CD4-positive, alpha-beta T cell (primary cell): ENCODE results near the gene WSB2. TPM values are rescaled to one million over a fixed set of nuclear protein-coding genes. Genes with fewer than 3 reads are reported as not detected.

Experiments
- ATAC-seq: fragments of 200-7000 bp; cut with Tn5 transposase; one replicate; pipeline ENCODE4 v1.10.0; 2022; ENCODE audit warnings: mild to moderate bottlenecking; ENCODE audit not compliant: poor library complexity
- CTCF ChIA-PET: fragments of 350-600 bp; sonication (Branson Sonifier 250); formaldehyde crosslinking; loops from one replicate; lab custom pipeline; 2021; ENCODE audit warnings: antibody characterized with exemption, inconsistent platforms; lab: Charles Lee
- POLR2A ChIA-PET: fragments of 350-600 bp; sonication (Branson Sonifier 250); formaldehyde crosslinking; loops from one replicate; lab custom pipeline; 2021; ENCODE audit warnings: antibody characterized with exemption, inconsistent platforms; lab: Charles Lee
- DNase-seq, 14 experiments: peaks; one replicate each; pipeline ENCODE4 v3.0.0-alpha.2; 2013 to 2020; ENCODE audit warnings: mixed read lengths in 2 of 14
- H3K27ac ChIP-seq, 2 donors: one replicate each; pipeline versions ENCODE4 v1.5.1 to v1.7.0; 2013; ENCODE audit warnings: low read length in 2 of 2, low read depth in 1 of 2, mild to moderate bottlenecking in 1 of 2
- H3K27me3 ChIP-seq, 2 experiments: 1 replicate in 1 of 2; 2 replicates in 1 of 2; pipeline versions ENCODE4 v1.6.1 to v1.7.0; 2013; ENCODE audit warnings: low read length in 2 of 2, control low read depth in 1 of 2, mild to moderate bottlenecking in 1 of 2, moderate library complexity in 1 of 2; ENCODE audit not compliant: insufficient read depth in 2 of 2, control insufficient read depth in 1 of 2
- H3K36me3 ChIP-seq: one replicate; pipeline ENCODE4 v1.6.1; 2013; ENCODE audit warnings: low read length, control low read depth; ENCODE audit not compliant: insufficient read depth
- H3K4me1 ChIP-seq: one replicate; pipeline ENCODE4 v1.6.1; 2013; ENCODE audit warnings: low read length, control low read depth; ENCODE audit not compliant: insufficient read depth
- H3K4me3 ChIP-seq: one replicate; pipeline ENCODE4 v1.5.1; 2013; ENCODE audit warnings: mild to moderate bottlenecking, low read length, moderate library complexity
- H3K9me3 ChIP-seq, 2 experiments: 1 replicate in 1 of 2; 2 replicates in 1 of 2; pipeline versions ENCODE4 v1.6.1 to v1.7.0; 2013; ENCODE audit warnings: low read length in 2 of 2, mild to moderate bottlenecking in 2 of 2, control low read depth in 1 of 2, moderate library complexity in 1 of 2; ENCODE audit not compliant: control insufficient read depth in 1 of 2, insufficient read depth in 1 of 2
- H3K27ac Mint-ChIP-seq: one replicate; pipeline ENCODE4 v1.8.0; 2020; ENCODE audit warnings: mixed read lengths
- H3K27me3 Mint-ChIP-seq: one replicate; pipeline ENCODE4 v1.8.0; 2021; ENCODE audit warnings: mixed read lengths
- H3K36me3 Mint-ChIP-seq: one replicate; pipeline ENCODE4 v1.8.0; 2021; ENCODE audit warnings: low read depth, mixed read lengths
- H3K4me1 Mint-ChIP-seq: one replicate; pipeline ENCODE4 v1.8.0; 2021; ENCODE audit warnings: low read depth, mixed read lengths
- H3K4me3 Mint-ChIP-seq: one replicate; pipeline ENCODE4 v1.8.0; 2020; ENCODE audit warnings: mild to moderate bottlenecking, mixed read lengths
- H3K9me3 Mint-ChIP-seq: one replicate; pipeline ENCODE4 v1.8.0; 2020; ENCODE audit warnings: mixed read lengths
- CTCF ChIP-seq: fragments of 200-600 bp; IDR thresholded peaks from one replicate; pipeline ENCODE4 v1.8.0; 2022; ENCODE audit warnings: antibody characterized with exemption, mild to moderate bottlenecking
- intact Hi-C, 2 experiments: fragments of 100-400 bp; cut with DNase I in 1 of 2; cut with micrococcal nuclease in 1 of 2; formaldehyde crosslinking; loops; one replicate each; pipeline versions ENCODE4 v1.15.1 to v1.9.0; 2023 to 2025; cut with DNase I, micrococcal nuclease
- total RNA-seq, 174 experiments: library from RNA in 2 of 174; stranded (reverse) in 2 of 174; gene quantifications; one replicate each; pipeline ENCODE4 v1.2.3 and lab custom pipeline; 2021 to 2026

WSB2 gene
- total RNA-seq, 2 experiments from 2014 or later, result 12.0 to 13.4 TPM

GRCh38 chr12:118015306-118015705 lies 45.7 kb downstream of the WSB2 start:
- H3K4me3 Mint-ChIP-seq, result peak overlapping the region; percentile 90
- H3K9me3 ChIP-seq, result no peaks in the 10 kb centered on the region
- intact Hi-C loops, result loop anchor here in 1 of 2 experiments (5.0 to 10.0 kb wide), 4 partner anchors 107 to 1281 kb away; partner anchors contain the start of genes RNFT2 and SPRING1

GRCh38 chr12:118013283-118013682 lies 47.7 kb downstream of the WSB2 start:
- POLR2A ChIA-PET, result no interaction called here
- Mint-ChIP-seq H3K27ac (no peak overlapping the region), H3K36me3 (peaks cover 15% of the 10 kb centered on the region), H3K27me3 (no peaks in the 10 kb centered on the region), H3K4me3 (no peak overlapping the region), H3K4me1 (peaks cover 17% of the 10 kb centered on the region), H3K9me3 (no peaks in the 10 kb centered on the region)
- H3K9me3 ChIP-seq, result no peaks in the 10 kb centered on the region
- no peak for TF ChIP-seq CTCF
- H3K36me3 ChIP-seq, result no peaks in the 10 kb centered on the region
- peaks cover 17% of the 10 kb centered on the region for H3K4me1 ChIP-seq
- H3K27me3 ChIP-seq, result no peaks in the 10 kb centered on the region
- DNase-seq, result no peak
- H3K4me3 ChIP-seq, result no peak overlapping the region
- CTCF ChIA-PET, result no interaction called here
- no peak overlapping the region for H3K27ac ChIP-seq
- no peak for ATAC-seq
- intact Hi-C loops, result loop anchor here in 1 of 2 experiments (10.0 kb wide), 2 partner anchors 1198 to 1278 kb away; partner anchors contain the start of genes RNFT2 and SPRING1

More at GRCh38 chr12:118015306-118015705, 45.7 kb downstream of the WSB2 start:
- ChIA-PET POLR2A (no interaction called here), CTCF (no interaction called here)
- DNase-seq, result no peak
- peaks cover 17% of the 10 kb centered on the region for H3K4me1 ChIP-seq
- Mint-ChIP-seq H3K27me3 (no peaks in the 10 kb centered on the region), H3K36me3 (peaks cover 30% of the 10 kb centered on the region), H3K27ac (no peak overlapping the region), H3K4me1 (peaks cover 21% of the 10 kb centered on the region), H3K9me3 (no peaks in the 10 kb centered on the region)
- peaks cover 16% of the 10 kb centered on the region for H3K36me3 ChIP-seq
- no peak for TF ChIP-seq CTCF
- H3K4me3 ChIP-seq, result no peak overlapping the region
- ATAC-seq, result no peak
- no peak overlapping the region for H3K27ac ChIP-seq
- H3K27me3 ChIP-seq, result no peaks in the 10 kb centered on the region

- H3K27ac ChIP-seq, result no peak overlapping the region
- Mint-ChIP-seq H3K9me3 (no peaks in the 10 kb centered on the region), H3K27me3 (no peaks in the 10 kb centered on the region), H3K4me1 (peaks cover 6% of the 10 kb centered on the region), H3K4me3 (no peak overlapping the region), H3K36me3 (peaks cover 5% of the 10 kb centered on the region), H3K27ac (no peak overlapping the region)
- no peak for TF ChIP-seq CTCF
- no peaks in the 10 kb centered on the region for H3K27me3 ChIP-seq
- no peaks in the 10 kb centered on the region for H3K36me3 ChIP-seq
- no peak for ATAC-seq
- DNase-seq, result no peak
- intact Hi-C loops, result loop anchor here in 1 of 2 experiments (10.0 kb wide), 2 partner anchors 1197 to 1277 kb away; partner anchors contain the start of genes RNFT2 and SPRING1
- CTCF ChIA-PET, result no interaction called here
- POLR2A ChIA-PET, result no interaction called here
- H3K4me1 ChIP-seq, result peaks cover 8% of the 10 kb centered on the region
- H3K4me3 ChIP-seq, result no peak overlapping the region
- no peaks in the 10 kb centered on the region for H3K9me3 ChIP-seq
These were observed 49.0 kb downstream of the WSB2 start for GRCh38 chr12:118011961-118012360.
